Vagina (tissue), 2 donors: ENCODE measurements around the gene MSH3. TPM values are rescaled to one million over a fixed set of nuclear protein-coding genes. Genes with fewer than 3 reads are reported as not detected.

Experiments
- DNase-seq, 2 donors: peaks; one replicate each; pipeline ENCODE4 v3.0.0-alpha.2; 2017; ENCODE audit errors: extremely low spot score in 2 of 2
- H3K27ac ChIP-seq: fragments of 200-600 bp; sonication (generic); one replicate; pipeline ENCODE4 v1.5.1; 2019
- H3K27me3 ChIP-seq: fragments of 200-600 bp; sonication (generic); one replicate; pipeline ENCODE4 v1.5.1; 2019
- H3K36me3 ChIP-seq, 2 donors: fragments of 200-600 bp; sonication (generic); one replicate each; pipeline ENCODE4 v1.5.1; 2017 to 2019
- H3K4me1 ChIP-seq: fragments of 200-600 bp; sonication (generic); one replicate; pipeline ENCODE4 v1.5.1; 2019
- H3K4me3 ChIP-seq, 2 donors: fragments of 200-600 bp; sonication (generic); 1 replicate in 1 of 2; 2 replicates in 1 of 2; pipeline ENCODE4 v1.5.1; 2016 to 2019
- H3K9me3 ChIP-seq: fragments of 200-600 bp; sonication (generic); one replicate; pipeline ENCODE4 v1.5.1; 2019
- POLR2A ChIP-seq, 2 donors: fragments of 450-650 bp; IDR thresholded peaks; one replicate each; pipeline ENCODE4 v1.6.1; 2017; ENCODE audit warnings: antibody characterized with exemption in 2 of 2, mild to moderate bottlenecking in 2 of 2, moderate library complexity in 2 of 2
- POLR2AphosphoS5 ChIP-seq, 2 donors: sonication (generic); formaldehyde crosslinking; IDR thresholded peaks; one replicate each; pipeline ENCODE4 v1.9.0; 2017; ENCODE audit warnings: antibody characterized with exemption in 2 of 2, mild to moderate bottlenecking in 2 of 2, low read depth in 1 of 2; ENCODE audit not compliant: insufficient read depth in 1 of 2
- intact Hi-C: fragments of 100-400 bp; cut with DNase I; formaldehyde crosslinking; loops from one replicate; pipeline ENCODE4 v1.15.1; 2023
- total RNA-seq: library from RNA; depleted of rRNA; stranded (reverse); fragments of >200 nt; gene quantifications from one replicate; pipeline ENCODE4 v1.2.3, GENCODE V29; 2016
- TF ChIP-seq, protein P1 (sequence below), 3 experiments: fragments of 450-650 bp in 2 of 3; fragments of 200-600 bp in 1 of 3; sonication (generic) in 1 of 3; IDR thresholded peaks; one replicate each; pipeline ENCODE4 v1.5.1; 2017 to 2019; ENCODE audit warnings: antibody characterized with exemption in 3 of 3, mild to moderate bottlenecking in 2 of 3, moderate library complexity in 2 of 3

The MSH3 gene
- total RNA-seq, 1 donor from 2014 or later = 30.0 TPM

GRCh38 chr5:80752427-80752826, 98.0 kb downstream of the MSH3 start:
- H3K27ac ChIP-seq = no peak overlapping the region
- no peak overlapping the region for H3K4me3 ChIP-seq
- no peaks in the 10 kb centered on the region for H3K9me3 ChIP-seq
- H3K4me1 ChIP-seq = no peaks in the 10 kb centered on the region
- no peaks in the 10 kb centered on the region for H3K36me3 ChIP-seq
- H3K27me3 ChIP-seq = no peaks in the 10 kb centered on the region
- TF ChIP-seq, protein P1, sequence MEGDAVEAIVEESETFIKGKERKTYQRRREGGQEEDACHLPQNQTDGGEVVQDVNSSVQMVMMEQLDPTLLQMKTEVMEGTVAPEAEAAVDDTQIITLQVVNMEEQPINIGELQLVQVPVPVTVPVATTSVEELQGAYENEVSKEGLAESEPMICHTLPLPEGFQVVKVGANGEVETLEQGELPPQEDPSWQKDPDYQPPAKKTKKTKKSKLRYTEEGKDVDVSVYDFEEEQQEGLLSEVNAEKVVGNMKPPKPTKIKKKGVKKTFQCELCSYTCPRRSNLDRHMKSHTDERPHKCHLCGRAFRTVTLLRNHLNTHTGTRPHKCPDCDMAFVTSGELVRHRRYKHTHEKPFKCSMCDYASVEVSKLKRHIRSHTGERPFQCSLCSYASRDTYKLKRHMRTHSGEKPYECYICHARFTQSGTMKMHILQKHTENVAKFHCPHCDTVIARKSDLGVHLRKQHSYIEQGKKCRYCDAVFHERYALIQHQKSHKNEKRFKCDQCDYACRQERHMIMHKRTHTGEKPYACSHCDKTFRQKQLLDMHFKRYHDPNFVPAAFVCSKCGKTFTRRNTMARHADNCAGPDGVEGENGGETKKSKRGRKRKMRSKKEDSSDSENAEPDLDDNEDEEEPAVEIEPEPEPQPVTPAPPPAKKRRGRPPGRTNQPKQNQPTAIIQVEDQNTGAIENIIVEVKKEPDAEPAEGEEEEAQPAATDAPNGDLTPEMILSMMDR (IDR thresholded peaks at IDR 0.05) = no peak
- TF ChIP-seq POLR2A (IDR thresholded peaks at IDR 0.05) = no peak
- TF ChIP-seq POLR2AphosphoS5 (IDR thresholded peaks at IDR 0.05; ENCODE audit: insufficient read depth in 1 of 2, low read depth in 1 of 2) = no peak
- DNase-seq = no peak
- intact Hi-C loops = no loop called here

DNA sequence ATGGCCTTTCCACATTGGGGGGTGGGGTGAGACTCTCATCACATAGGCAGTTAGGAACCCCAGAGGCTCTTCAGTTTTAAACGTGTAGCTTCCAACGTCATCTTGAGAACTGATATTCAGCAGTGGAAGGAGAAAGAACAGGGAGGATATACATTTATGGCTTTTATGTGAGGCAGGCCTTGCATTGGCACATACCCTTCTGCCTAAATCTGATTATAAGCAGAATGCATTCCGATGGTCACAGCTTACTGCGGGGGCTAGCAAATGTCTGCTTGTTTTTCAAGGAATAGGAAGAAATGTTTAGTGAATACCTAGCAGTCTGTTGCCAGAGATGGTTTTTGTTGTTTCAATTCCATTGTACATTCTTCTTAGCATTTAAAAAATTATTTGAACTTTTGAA, 99.3 kb downstream of the MSH3 start:
- TF ChIP-seq POLR2A (IDR thresholded peaks at IDR 0.05) = no peak
- no peak for TF ChIP-seq POLR2AphosphoS5 (IDR thresholded peaks at IDR 0.05; ENCODE audit: insufficient read depth in 1 of 2, low read depth in 1 of 2)
- TF ChIP-seq, protein P1 (IDR thresholded peaks at IDR 0.05) = no peak
- Histone ChIP-seq H3K4me3 (no peak overlapping the region), H3K27ac (no peak overlapping the region), H3K4me1 (no peaks in the 10 kb centered on the region), H3K36me3 (no peaks in the 10 kb centered on the region), H3K9me3 (no peaks in the 10 kb centered on the region), H3K27me3 (no peaks in the 10 kb centered on the region)
- no peak for DNase-seq
- intact Hi-C loops = no loop called here

GRCh38 chr5:80754900-80755299, 100.4 kb downstream of the MSH3 start:
- Histone ChIP-seq H3K27me3 (no peaks in the 10 kb centered on the region), H3K4me3 (no peak overlapping the region), H3K9me3 (no peaks in the 10 kb centered on the region), H3K4me1 (no peaks in the 10 kb centered on the region), H3K36me3 (no peaks in the 10 kb centered on the region), H3K27ac (no peak overlapping the region)
- TF ChIP-seq, protein P1 (IDR thresholded peaks at IDR 0.05) = no peak
- TF ChIP-seq POLR2AphosphoS5 (IDR thresholded peaks at IDR 0.05; ENCODE audit: insufficient read depth in 1 of 2, low read depth in 1 of 2) = no peak
- no peak for TF ChIP-seq POLR2A (IDR thresholded peaks at IDR 0.05)
- no peak for DNase-seq
- intact Hi-C loops = no loop called here

DNA sequence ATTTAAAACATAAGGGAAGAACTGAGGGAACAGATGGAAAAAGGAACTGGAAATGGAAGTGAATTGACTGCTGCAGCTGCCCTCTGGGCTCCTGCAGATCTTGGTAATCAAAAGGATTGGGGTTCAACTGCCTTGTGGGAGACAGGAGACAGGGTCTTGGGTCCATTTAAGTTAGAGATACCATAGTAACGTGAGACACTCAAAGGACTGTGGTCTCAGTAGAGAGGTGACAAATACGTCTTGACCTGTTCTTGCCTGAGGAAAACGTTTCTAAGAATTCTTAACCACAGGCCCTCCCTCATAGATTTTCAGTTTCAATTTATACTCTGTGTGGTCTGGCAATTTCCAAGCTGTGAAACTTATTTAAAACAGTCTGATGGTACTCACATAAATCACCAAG, 101.2 kb downstream of the MSH3 start:
- DNase-seq = no peak
- Histone ChIP-seq H3K9me3 (no peaks in the 10 kb centered on the region), H3K4me3 (no peak overlapping the region), H3K27me3 (no peaks in the 10 kb centered on the region), H3K36me3 (no peaks in the 10 kb centered on the region), H3K27ac (no peak overlapping the region), H3K4me1 (no peaks in the 10 kb centered on the region)
- intact Hi-C loops = no loop called here
- TF ChIP-seq POLR2AphosphoS5 (IDR thresholded peaks at IDR 0.05; ENCODE audit: insufficient read depth in 1 of 2, low read depth in 1 of 2) (no peak), POLR2A (IDR thresholded peaks at IDR 0.05) (no peak)
- TF ChIP-seq, protein P1 (IDR thresholded peaks at IDR 0.05) = no peak

- intact Hi-C loops = no loop called here
Measured at GRCh38 chr5:80756292-80756691, 101.8 kb downstream of the MSH3 start.

More at GRCh38 chr5:80756292-80756691, 101.8 kb downstream of the MSH3 start:
- Histone ChIP-seq H3K9me3 (no peaks in the 10 kb centered on the region), H3K36me3 (no peaks in the 10 kb centered on the region), H3K4me1 (no peaks in the 10 kb centered on the region), H3K27ac (no peak overlapping the region), H3K4me3 (no peak overlapping the region), H3K27me3 (no peaks in the 10 kb centered on the region)
- TF ChIP-seq POLR2A (IDR thresholded peaks at IDR 0.05) (no peak), POLR2AphosphoS5 (IDR thresholded peaks at IDR 0.05; ENCODE audit: insufficient read depth in 1 of 2, low read depth in 1 of 2) (no peak)
- TF ChIP-seq, protein P1 (IDR thresholded peaks at IDR 0.05) = no peak
- no peak for DNase-seq
